ENCODE data around the gene OTOS.

OTOS gene

DNA sequence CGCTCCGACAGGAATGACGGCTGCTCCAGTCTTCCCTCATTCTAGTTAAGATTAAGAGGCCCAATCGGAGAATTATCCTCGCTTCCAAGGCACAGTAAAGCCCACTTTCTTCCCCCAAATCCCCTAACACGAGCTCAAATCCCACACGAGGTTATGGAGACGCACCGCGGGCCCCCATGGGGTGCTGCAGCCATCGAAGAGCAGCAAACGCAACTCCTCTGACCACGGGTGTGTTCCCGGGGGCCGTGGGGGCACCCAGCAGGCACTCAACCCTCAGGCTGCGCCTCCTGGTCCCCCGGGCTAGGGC is 4.8 kb downstream of the OTOS start:
- no peak for DNase-seq

DNA sequence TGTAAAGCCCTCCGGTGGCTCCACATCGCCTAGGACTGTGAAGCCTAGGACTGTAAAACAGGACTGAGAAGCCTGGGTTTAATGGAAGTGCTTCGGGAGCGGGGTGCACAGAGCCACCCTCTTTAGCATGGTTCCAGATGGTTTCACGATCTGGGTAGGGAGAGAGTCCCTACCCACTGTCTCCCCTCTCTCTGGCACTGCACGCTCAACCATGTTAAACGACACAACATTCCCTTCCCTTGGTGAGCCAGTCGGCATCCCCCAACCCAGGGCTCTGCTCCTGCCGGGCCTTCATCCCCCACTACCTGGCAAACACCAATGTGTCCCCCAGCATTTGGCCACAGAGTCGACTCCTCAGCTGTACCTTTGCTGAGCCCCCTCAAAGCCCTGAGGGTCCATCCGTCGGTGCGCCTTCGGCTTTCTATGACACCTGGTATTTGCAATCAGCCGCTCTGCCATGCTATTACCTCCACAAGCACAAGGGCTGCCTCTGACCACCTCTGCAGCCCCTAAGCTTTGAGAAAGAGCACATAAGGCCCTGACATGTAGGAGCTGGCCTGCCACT is 5.4 kb downstream of the OTOS start:
- no peak for DNase-seq

DNA sequence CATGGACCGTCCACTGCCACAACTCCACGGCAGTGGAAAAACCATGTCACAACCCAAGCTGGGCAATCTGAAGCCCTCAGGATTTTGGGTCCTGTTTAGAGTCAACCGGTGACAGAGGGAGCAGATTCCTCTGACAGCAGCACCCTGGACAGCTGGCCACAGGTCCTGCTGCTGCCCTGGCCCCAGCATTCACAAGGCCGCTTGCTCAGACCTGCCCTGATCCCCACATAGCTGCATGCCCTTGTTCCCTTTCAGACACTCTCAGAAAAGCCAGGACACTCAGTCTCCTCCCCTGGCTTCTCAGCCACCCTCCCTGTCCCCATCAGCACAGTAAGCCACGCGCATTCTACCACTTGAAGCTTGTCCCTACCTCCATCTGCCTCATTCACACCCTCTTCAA is 6.0 kb downstream of the OTOS start:
- DNase-seq: no peak

GRCh38 chr2:240133401-240133800 is 7.1 kb downstream of the OTOS start:
- no peak for DNase-seq

- DNase-seq: no peak
Observed at GRCh38 chr2:240132651-240132980, 7.8 kb downstream of the OTOS start.

GRCh38 chr2:240131941-240132650 is 8.4 kb downstream of the OTOS start:
- no peak for DNase-seq

- no peak for DNase-seq
Observed at GRCh38 chr2:240131296-240131695, 9.2 kb downstream of the OTOS start.

DNA sequence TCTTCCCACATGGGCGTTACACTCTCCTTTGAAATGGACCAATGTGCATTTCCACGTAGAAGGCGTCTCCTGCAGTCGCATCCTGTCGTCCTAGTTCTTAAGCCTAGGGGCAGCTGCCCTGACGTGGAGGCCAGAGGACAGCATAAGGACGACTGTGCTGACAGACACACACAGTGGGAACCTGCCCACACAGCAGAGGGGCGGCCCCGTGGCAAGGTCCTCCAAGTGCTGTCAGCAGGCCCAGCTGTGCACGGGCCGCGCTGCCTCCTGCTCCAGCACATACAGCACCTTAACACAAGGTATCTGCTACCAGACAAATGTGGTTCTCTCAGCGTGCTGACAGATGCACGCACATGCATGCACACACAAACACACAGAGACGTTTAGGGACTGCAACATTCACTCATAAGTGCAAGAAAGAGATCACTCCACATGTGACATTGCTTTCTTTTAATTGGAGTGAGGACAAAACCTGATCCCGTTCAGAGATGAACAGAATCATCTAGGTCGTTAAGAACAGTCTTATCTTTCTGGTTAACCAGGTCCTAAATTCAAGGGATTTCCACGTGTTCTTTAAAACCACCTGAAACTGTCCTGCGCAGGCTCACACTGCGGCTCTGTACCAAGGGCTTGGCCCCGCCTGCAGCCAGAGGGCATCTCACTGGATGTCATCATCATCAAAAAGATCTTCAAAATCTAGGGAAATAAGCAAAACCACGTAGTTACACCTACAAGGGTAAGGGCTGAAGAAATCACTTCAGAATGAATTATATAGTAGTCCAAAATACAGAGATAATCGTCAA is 9.9 kb downstream of the OTOS start:
- no peak for DNase-seq

GRCh38 chr2:240129731-240130392 is 10.6 kb downstream of the OTOS start:
- no peak for DNase-seq

DNA sequence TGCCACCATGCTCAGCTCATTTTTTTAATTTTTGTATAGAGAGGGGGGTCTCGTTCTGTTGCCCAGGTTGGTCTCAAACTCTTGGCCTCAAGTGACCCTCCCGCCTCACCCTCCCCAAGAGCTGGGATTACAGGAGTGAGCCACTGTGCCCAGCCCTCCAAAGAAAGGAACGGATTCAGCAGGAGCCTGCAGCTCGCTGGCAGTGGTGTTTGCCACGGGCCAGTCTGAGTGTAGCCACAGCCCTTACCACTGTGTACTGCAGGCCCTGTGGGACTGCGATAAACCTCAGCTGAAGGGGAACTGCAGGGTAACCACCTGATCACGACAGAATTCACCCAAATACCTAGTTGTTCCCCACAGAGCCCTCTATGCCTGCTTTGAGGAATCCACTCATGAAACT is 11.1 kb downstream of the OTOS start:
- no peak for DNase-seq

DNA sequence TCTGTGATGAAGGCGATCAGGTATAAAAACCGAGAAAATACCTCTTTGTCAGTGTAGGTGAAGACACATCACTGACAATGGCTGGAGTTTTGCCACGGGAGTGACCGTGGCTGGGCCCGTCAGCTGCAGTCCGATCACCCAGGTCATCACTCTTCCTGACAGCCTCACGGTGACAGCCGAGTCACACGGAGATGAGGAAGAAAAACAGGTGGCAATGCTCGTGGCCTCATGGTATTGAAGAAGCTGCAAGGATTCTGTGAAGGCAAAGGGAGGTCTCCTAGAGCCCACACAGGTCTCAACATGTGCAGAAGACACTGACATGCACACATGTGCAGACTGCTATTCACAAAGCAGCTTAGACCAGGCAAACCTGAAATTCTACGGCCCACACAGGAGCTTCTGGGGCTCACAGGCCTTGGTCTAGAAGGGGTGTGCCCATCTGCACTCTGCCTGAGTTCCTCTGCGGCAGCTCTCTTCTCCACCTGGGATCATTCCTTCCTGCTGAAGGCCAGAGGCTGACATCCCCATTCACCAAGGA is 11.8 kb downstream of the OTOS start:
- no peak for DNase-seq

DNA sequence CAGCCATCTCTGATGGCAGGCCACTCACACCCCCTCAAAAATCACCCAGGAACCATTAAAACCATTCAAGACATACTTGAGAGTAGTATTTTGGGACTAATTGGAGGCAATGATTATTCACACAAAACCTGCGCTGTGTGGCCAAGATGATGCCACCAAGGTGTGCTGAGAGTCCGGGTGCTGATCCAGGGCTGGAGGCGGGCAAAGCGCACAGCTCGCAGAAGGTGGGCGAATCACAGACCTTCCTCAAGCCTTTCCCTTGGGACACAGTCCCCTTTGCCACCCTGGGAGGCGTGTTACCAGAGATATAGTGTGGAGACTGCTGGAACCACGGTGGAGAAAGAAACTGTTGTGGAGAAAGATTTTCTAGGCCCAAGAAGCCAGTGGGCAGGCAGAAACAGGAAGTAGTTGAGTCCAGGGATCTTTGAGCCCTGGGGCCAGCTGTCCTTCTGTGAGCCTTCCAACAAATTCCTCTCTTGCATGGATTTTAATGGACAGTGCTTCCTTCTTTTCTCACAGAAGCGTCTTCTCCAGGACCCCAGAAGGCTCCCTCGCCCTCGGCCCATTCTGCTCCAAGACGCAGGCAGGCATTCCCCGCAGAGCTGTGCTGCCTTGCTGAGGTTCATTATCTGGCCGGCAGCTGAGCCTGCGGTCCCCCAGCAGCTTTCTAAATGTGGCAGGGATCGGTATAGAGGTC is 12.4 kb downstream of the OTOS start:
- no peak for DNase-seq

GRCh38 chr2:240127191-240127750 is 13.2 kb downstream of the OTOS start:
- no peak for DNase-seq

DNA sequence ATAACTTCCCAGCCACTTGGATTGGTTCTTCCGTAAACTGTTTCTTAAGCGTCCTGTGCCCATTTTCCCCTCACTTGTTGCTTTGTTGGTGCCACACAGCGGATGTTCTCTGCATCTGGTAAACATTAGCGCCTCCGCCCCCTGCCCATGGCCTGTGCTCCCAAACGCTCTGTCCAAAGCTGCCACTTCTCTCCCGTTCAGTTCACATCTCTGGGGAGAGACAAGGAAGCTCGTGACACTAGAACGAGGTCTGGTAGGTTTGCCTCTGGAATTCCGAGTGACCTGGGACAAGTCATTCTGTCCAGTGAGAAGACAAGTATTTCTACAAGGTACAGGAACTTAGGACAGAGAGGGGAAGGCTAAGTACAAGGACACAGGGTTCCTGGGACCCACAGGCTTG is 13.7 kb downstream of the OTOS start:
- DNase-seq: no peak

DNA sequence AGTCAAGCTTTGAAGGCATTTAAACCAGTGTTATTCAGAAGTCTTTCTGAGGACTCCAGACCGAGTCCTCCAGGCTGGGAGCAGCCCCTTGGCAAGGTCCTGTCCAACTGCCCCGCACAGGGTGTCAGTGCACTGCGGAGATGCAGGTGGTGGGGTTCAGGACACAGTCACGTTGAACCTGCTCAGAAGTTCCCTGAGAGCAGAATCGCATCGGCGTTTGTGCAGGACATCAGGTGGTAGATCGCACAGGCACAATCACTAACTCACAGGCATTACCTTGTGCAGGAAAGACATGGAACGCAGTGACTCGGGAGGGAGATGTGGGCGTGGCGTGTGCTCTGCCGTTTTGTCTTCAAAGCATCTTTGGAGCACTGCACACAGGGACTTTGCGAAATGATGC is 14.7 kb downstream of the OTOS start:
- DNase-seq: no peak

- DNase-seq: no peak
Observed at GRCh38 chr2:240124651-240125030, 15.8 kb downstream of the OTOS start.

DNA sequence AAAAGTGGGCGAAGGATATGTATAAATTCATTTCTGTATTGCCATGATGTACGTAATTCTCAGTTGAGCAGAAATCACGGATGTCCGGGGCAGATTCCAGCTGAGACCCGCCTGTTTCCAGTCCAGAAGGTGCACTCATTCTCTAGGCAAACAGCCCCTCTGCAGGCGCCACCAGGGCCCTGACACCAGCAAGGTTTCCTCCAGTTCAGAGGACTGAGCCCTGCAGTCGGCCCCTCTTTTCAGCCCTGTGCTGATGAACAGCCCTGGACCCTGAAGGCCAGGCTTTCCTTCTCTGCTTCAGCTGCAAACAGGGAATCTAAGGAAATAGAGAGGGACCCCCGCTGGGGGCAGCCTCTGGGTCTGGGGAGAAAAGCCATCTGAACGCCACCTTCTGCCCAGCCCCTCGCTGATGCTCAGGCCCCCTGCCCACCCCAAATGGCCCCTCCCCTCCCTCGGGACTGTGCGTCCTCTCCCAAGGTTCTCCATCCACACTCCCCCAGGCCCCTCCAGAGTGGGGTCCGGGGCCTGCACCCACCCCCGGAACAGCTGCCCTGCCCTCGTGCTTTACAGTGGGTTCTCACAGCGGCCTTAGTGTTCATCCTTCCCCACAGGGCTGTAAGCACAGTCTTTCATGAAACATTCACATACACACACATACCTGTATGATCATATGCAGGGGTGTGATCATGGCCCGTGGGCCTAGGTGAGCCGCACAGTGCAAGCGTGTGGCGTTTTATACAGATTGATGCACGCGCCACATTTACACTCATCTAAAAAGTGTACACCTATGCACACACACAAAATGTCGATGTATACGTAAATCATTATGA is 16.4 kb downstream of the OTOS start:
- no peak for DNase-seq

DNA sequence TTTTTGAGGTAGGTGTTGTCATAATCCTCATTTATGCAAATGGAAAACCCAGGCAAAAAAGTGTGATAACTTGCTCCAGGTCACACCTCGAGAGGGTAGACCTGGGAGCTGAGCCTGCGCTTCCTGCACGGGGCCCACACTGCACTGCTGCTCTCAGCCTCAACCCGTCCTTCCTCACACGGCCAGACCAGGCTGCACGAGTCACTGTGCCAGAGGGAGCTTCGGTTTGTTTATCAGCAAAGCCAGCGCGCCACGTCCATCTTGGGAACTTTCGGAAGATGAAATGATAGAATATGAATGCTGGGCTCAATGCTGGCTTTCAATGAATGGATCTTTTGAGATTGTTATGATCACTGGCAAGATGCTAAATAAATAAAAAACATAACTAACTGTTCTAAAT is 18.8 kb downstream of the OTOS start:
- no peak for DNase-seq

- no peak for DNase-seq
Observed at GRCh38 chr2:240121190-240121589, 19.3 kb downstream of the OTOS start.

GRCh38 chr2:240114233-240114632 is 26.2 kb downstream of the OTOS start:
- DNase-seq: no peak

DNA sequence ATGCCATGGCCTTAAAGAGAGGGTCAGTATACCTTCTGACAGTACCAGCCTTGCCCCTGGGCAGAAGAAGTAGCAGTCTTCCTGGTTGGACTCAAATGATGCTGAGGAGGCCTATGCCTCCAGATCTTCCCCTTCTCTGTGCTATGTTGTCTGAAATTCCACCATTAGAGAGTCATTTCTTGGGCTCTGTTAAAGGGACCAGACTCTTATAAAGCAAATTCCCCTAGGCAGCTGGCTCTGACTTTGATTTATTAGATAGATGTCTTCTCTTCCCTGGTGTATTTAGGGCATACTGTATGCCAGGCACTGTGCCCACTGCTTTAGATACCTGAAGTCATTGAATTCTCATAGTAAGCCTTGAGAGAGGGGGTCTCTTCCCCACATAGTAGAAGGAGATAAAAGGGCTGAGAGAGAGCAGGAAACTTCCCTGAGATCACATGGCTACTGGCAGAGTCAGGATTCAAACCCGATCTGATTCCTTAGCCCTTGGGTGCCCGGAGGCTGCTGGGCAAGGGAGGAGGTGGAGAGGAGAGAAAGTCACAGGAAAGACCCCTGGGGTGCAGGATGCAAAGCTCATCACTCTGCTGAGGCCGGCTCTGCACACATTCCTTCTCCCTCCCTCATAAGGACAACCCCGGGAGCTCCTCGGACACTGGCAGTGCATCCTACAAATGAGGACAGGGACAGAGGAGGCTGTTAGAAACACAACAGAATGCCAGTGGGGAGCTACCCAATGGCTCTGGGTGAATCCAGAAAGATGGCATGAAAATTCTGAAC is 27.4 kb downstream of the OTOS start:
- no peak for DNase-seq
